HG02642 (cell line): ENCODE results near the gene CBFA2T3.

Experiments
- ATAC-seq: cut with Tn5 transposase; IDR thresholded peaks from one replicate; pipeline ENCODE4 v1.9.1; 2021; ENCODE audit warnings: mild to moderate bottlenecking; ENCODE audit not compliant: unreplicated experiment, poor library complexity

The CBFA2T3 gene

GRCh38 chr16:88915639-88916327 is 61.2 kb downstream of the CBFA2T3 start:
- no peak for ATAC-seq

- no peak for ATAC-seq
These were observed 62.1 kb downstream of the CBFA2T3 start for GRCh38 chr16:88914750-88915368.

GRCh38 chr16:88913870-88914269 is 63.1 kb downstream of the CBFA2T3 start:
- ATAC-seq, result no peak

GRCh38 chr16:88913001-88913612 is 63.9 kb downstream of the CBFA2T3 start:
- no peak for ATAC-seq

GRCh38 chr16:88912556-88912955 is 64.5 kb downstream of the CBFA2T3 start:
- ATAC-seq, result no peak

- no peak for ATAC-seq
These were observed 65.1 kb downstream of the CBFA2T3 start for GRCh38 chr16:88911946-88912310.

GRCh38 chr16:88911136-88911945 is 65.7 kb downstream of the CBFA2T3 start:
- no peak for ATAC-seq

GRCh38 chr16:88910284-88911135 is 66.5 kb downstream of the CBFA2T3 start:
- ATAC-seq, result no peak

GRCh38 chr16:88909431-88910210 is 67.4 kb downstream of the CBFA2T3 start:
- ATAC-seq, result no peak

- ATAC-seq, result no peak
These were observed 68.7 kb downstream of the CBFA2T3 start for GRCh38 chr16:88908307-88908706.

- no peak for ATAC-seq
These were observed 69.2 kb downstream of the CBFA2T3 start for GRCh38 chr16:88907768-88908167.

GRCh38 chr16:88906535-88907105 is 70.4 kb downstream of the CBFA2T3 start:
- ATAC-seq, result no peak

GRCh38 chr16:88906020-88906419 is 71.0 kb downstream of the CBFA2T3 start:
- ATAC-seq, result no peak

GRCh38 chr16:88905563-88905962 is 71.4 kb downstream of the CBFA2T3 start:
- ATAC-seq, result no peak

GRCh38 chr16:88904676-88905365 is 72.2 kb downstream of the CBFA2T3 start:
- ATAC-seq, result no peak

- ATAC-seq, result no peak
These were observed 73.7 kb downstream of the CBFA2T3 start for GRCh38 chr16:88903267-88903666.

- ATAC-seq, result no peak
These were observed 74.3 kb downstream of the CBFA2T3 start for GRCh38 chr16:88902744-88903143.

- no peak for ATAC-seq
These were observed 75.2 kb downstream of the CBFA2T3 start for GRCh38 chr16:88901718-88902337.
